SHP77 (cell line): Measurements from ENCODE around the gene COL25A1.

Experiments
- DNase-seq, 2 experiments: peaks; one replicate each; lab custom pipeline; 2025; lab: John Stamatoyannopoulos, UW

The COL25A1 gene

DNA sequence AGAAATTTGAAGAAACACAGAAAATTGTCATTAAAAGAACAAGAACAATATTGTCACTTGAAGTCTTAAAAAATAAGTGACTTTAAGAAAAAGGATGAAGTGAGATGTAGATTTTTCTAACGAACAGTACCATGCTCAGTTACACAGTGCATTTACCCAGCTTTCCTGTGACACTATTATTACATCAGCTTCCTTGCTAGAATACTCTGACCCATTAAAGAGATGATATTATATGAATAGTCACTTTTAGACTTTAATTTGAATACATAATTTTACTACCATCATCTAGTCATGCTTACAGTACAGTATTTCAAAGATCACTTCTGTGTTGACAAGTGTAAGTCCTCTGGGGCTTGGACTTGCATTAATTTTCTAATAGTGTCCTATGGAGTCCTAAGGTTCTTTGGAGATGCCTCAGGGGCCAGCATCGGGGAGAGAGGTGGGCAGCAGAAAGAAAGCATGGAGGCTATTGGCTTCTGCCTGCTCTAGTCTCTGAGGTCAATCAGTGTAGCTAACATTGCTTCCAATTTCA is 10.7 kb downstream of the COL25A1 start:
- DNase-seq, result no peak

- DNase-seq, result no peak
These were observed 11.5 kb downstream of the COL25A1 start for GRCh38 chr4:109290918-109291317.

DNA sequence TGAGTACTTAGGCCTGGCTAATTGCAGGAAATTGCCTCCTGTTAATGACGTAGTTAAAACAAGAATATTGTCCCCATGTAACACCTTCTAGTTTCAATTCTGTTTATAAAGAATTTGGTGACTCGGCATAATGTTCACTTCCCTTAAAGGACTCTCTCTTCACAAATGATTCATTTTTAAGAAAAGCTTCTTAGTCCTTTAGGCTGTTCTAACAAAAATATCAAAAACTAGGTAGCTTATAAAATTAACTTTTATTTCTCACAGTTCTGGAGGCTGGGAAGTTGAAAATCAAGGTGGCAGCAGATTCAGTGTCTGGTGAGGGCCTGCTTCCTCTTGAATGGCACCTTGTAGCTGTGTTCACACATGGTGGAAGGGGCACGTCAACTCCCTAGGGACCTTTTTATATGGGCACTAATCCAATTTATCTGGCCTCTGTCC is 23.8 kb downstream of the COL25A1 start:
- DNase-seq, result no peak

- DNase-seq, result no peak
These were observed 25.9 kb downstream of the COL25A1 start for GRCh38 chr4:109276482-109277095.

DNA sequence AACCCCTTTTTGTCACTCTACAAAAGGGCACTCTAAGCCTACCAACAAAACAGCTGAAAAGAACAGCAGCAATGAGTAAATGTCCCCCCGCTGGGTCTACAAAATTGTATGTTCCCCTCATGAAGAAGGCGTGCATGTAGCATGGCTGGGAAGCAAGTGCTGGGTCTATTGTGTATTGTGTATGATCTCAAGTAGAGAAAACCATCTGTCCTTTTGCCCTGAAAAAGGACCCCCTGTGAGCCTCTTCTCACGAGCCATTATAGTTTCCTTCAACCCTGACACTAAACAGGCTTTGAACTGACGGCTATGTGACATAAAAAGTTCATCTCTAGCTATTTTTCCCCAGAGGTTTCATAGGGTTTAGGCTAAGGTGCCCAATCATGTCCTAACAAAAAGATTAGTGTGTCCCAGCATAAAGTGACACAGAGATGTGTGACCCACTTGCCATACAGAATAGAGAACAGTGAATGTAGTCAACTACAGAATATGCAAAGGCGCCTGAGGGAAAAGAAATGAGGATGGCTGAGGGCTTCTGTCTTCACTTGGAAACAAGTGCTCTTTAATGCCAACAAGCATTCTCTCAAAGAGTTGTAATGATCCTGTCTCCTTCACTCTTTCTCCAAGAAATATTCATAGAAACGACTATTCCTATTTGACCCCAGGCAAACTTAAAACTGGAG is 27.3 kb downstream of the COL25A1 start:
- DNase-seq, result no peak

GRCh38 chr4:109266891-109267290 is 35.6 kb downstream of the COL25A1 start:
- no peak for DNase-seq

DNA sequence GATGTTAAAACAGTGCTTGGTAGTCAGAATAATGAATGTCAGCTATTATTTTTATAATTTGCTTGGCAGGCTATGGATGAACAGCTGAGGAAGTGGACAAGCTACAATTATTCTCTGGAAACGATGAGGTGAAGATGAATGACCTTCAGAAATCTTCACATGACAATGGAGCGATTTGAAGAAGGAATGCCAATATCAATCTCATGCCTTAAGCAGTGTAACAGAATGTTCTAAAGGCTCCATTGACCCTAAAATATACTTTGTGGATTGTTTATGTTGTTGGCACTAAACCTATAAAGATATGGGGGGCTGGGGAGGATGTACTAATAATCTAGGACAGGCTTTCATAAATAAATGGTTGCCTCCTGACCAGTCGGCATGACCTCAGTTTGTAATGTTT is 36.2 kb downstream of the COL25A1 start:
- no peak for DNase-seq

DNA sequence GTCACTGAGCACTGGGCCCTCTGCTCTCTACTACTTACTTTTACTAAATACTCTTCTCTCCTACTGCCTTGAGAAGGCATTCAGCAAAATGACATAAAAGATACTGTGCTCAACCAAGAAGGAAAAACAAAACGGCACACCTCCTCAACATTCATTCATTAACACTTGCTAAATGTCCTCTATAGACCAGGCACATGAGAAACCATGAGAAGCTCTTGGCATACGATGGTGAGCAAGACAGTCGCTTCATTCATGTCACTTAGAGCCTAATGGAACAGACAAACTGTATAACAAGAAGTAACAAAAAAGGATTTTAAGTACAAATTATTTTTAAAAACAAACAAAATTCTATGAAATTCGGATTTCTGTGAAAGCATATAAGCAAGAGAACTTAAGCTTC is 38.7 kb downstream of the COL25A1 start:
- DNase-seq, result no peak

- no peak for DNase-seq
These were observed 45.6 kb downstream of the COL25A1 start for GRCh38 chr4:109256818-109257217.

DNA sequence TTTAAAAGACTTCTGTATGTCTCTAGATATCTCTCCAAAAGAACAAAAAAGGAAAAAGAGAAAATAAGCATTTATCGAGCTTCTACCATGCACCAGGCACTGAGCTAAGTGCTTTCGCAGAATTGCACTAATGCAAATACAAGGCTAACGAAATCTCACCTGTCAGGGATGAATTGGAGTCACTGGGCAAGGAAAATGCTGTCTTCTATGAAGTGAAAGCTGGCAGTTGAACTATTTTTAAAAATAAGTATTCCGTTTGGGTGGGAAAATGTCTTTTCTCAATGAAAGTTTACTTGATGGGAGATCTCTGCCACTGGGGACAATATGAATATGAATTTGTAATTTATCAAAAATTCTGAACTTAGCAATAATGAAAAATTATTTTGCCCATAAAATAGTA is 47.6 kb downstream of the COL25A1 start:
- no peak for DNase-seq

- no peak for DNase-seq
These were observed 51.1 kb downstream of the COL25A1 start for GRCh38 chr4:109251396-109251795.

DNA sequence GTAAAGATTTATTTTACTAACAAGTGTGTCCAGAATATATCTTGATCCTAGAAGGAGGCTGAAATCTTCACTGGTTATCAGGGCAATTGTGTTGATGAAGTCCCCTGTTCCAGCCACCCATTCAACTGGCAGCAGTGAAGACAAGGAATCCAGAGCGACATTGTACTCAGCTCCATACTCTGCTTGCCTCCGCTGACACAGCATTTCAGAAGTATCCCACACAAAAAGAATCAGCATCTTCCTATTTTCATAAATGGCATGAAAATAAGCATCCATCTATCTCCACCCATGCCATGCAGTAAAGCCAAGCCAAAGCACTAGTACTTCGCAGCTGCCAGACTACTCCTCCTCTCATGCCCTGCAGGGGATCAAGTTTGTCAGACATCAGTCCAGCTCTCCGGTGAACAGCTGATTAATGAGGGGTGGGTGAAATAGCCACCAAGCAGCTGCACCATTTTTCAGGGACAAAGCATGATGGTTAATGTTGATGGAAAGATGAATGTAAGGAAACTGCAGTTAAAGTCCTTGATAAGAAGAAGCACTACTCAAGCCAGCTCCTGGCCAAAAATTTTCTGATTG is 54.0 kb downstream of the COL25A1 start:
- no peak for DNase-seq

DNA sequence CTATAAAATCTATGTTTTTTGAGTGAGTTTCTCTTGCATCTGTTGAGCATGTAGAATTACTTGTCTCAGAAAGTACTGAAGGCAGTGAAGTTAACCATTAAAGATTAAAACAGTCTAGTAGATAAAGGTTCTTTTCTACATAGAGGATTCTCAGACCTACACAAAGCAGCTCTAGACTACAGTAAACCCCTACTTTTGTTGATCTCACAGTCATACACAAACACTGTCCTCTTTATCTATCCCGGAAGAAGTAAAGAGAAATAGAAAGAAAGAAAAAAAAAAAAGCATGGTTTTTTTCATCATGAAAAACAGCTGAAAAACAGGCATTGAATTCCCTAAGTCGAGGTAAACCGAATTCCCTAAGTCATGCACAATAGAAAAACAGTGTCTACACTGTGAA is 58.6 kb downstream of the COL25A1 start:
- no peak for DNase-seq

- no peak for DNase-seq
These were observed 63.7 kb downstream of the COL25A1 start for GRCh38 chr4:109238746-109239145.

GRCh38 chr4:109235683-109236082 is 66.8 kb downstream of the COL25A1 start:
- no peak for DNase-seq

GRCh38 chr4:109234596-109234995 is 67.9 kb downstream of the COL25A1 start:
- DNase-seq, result no peak

DNA sequence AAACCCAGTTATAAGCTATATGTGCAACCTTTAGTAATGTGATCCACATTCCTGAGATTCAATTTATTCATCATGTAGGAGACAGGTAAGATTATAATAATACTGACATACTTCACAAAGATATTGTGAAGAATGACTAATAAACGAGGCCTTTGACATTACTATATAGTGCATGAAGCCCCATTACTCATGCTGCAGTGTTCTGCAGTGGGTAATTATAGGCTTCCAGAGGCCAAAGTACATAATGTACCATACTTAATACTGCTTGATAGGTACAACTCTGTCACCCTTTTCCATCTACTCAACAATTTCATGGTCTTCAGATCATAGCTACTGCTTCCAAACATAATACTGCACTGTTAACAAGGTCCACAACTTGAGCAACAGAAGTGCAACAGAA is 68.9 kb downstream of the COL25A1 start:
- DNase-seq, result no peak

DNA sequence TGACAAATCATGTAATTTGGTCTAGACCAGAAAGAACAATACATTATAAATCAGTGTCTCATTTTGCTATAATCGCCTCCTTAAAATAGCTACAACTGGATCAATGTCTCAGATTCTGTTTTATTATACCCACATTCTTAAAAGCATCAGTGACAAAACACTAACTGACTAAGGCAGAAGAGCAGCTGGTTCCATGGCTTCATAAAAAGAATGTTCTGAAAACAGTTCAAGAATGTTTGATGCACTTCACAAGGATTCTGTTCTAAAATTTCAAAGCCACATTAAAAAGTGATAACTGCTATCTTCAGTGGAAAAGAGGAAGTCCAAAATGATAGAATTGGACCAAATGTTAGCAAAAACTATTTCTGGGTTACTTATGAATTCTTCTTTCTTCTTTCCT is 69.8 kb downstream of the COL25A1 start:
- DNase-seq, result no peak

DNA sequence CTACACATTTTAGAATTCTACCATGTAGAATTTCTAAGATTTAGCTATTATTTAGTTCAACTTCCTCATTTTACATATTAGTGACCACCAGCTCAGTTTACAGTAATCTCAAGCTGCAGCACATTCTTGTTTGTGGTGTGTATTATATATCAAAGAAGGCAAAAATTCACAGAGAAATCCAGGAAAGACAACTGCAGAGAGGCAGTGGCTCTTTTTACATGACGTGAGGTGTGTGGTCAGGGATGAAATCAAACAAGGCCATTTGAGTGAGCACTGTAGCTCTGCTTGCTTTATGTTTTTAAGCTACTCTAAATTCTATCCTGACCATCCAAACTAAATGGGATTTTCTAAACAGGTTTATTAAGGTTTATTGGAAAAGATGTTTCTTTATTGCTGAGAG is 71.1 kb downstream of the COL25A1 start:
- DNase-seq, result no peak

DNA sequence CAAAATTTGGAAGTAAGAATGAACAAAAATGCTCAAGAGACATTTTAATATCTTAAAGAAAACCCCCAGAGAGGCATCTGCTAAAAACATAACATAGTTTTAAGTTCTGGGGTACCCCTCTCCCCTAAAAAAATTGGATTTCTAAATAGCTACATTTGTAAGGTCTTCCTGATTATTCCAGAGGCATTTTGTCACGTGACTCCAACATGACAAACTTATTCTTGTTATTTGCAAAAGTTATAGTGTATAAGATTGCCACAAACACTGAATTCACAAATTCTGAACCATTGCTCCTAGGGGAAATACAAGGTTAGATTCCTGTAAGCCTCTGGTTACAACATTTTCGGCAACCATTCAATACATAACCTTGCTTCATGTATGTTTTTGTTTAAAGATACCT is 73.4 kb downstream of the COL25A1 start:
- no peak for DNase-seq

GRCh38 chr4:109218288-109218687 is 84.2 kb downstream of the COL25A1 start:
- DNase-seq, result no peak

- no peak for DNase-seq
These were observed 86.3 kb downstream of the COL25A1 start for GRCh38 chr4:109216085-109216696.

GRCh38 chr4:109215506-109215905 is 87.0 kb downstream of the COL25A1 start:
- no peak for DNase-seq
